HL-60/S4 treated with phorbol 12-myristate 13-acetate at 8.2 ng/mL for 4 days and 3 days (cell line): ENCODE data around the gene HBG1.
"Not testable (repeated sequence)": the region's sequence is repeated elsewhere in the genome, so short reads cannot be mapped to it uniquely, and the experiment has no call there.

Source experiments
- in situ Hi-C: fragments of 300-500 bp; cut with MboI; formaldehyde crosslinking; loops from 2 replicates; pipeline ENCODE4 v1.15.0; 2022; ENCODE audit warnings: low sequenced_read_pairs

The HBG1 gene

DNA sequence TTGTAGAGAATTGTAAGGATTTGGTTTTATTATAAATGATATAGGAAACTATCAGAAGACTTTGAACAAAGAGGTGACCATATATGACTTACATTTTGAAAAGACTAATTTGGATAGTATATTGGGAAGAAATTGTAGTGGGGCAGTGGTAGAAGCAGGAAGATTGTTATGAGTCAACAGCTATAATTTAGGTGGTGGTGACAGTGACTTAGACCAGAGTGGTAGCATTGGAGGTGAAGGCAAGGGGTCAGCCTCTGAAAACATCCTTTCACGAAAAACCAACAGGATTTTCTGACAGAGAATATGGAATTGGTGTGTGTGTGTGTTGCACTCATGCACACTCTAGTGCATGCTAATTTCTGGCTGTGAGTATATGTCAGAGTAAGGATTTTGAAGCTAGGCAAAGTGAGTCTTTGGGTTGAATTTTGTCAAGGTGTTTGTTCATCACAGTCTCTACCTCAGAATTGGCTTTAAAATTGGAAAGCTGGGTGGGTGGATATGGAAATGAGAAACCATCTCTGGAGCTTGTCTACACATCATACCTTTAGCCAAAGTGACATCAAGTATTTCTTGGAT lies 28.2 kb upstream of the HBG1 start:
- in situ Hi-C loops: no loop called here

DNA sequence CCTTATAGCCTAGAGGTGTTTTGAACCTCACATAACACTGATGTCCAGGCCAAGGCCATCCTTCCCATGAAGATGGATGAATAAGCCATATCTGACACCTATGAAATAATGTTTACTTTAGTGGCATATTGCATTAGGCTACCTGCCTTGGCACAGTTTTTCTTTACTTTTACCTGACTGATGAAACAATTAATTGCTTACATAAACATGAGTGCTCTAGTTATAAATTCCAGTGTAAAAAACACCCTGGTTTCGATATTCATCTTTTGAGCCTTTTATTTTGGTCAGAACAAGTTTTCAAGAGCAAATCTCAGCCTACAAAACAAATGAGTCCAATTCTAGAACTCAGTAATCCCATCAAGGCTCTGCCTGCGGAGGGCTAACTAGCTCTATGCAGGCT lies 27.0 kb upstream of the HBG1 start:
- in situ Hi-C loops: no loop called here

DNA sequence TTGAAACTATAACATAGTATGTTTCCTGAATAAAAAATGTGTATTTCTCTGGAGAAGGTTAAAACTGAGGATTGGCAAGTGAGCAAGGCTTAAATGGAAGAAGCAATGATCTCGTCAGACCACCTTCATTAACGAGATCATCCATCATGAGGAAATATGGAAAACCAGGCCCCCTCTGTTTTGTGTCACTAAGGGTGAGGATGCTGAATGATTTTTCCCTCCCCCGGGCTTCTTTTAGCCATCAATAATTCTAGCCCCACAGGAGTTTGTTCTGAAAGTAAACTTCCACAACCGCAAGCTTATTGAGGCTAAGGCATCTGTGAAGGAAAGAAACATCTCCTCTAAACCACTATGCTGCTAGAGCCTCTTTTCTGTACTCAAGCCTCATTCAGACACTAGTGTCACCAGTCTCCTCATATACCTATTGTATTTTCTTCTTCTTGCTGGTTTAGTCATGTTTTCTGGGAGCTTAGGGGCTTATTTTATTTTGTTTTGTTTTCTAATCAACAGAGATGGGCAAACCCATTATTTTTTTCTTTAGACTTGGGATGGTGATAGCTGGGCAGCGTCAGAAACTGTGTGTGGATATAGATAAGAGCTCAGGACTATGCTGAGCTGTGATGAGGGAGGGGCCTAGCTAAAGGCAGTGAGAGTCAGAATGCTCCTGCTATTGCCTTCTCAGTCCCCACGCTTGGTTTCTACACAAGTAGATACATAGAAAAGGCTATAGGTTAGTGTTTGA lies 25.9 kb upstream of the HBG1 start:
- in situ Hi-C loops: no loop called here

DNA sequence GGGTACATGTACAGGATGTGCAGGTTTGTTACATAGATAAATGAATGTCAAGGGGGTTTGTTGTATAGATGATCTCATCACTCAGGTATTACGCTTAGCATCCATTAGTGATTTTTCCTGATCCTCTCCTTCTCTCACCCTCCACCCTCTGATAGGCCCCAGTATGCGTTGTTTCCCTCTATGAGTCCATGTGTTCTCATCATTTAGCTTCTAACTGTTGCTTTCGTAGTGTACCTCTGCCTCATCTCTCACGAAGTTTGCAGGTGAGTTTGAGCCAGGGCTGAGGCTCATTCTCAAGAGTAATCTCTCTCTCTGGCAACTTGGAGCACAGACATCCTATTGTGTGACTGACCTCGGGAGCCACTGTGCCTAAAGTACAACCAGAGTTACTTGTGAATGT lies 24.7 kb upstream of the HBG1 start:
- in situ Hi-C loops: no loop called here

DNA sequence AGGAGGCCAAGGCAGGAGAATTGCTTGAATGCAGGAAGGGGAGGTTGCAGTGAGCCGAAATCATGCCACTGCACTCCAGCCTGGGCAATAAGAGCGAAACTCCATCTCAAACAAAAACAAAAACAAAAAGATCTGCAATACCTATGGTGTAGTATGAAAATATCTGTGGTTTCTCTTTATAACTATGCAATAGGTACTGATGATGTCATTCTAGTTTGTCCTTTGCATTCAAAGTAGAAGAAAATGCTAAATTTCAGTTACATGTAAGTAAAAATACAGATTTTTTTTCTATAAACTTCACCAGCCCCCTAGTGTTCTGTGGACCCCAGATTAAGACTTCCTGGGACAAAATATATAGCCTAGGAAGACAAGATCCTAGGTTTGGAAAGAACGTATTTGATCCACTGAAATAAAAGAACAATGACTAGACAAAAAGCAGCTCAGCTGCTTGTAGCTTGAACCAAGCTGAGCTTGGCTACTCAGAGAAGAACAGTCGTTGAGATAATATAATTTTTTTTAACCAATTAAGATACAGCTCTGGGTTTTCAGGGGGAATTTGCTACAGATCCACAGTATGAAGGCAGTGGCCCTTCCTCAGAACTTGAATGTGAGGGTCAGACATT lies 22.8 kb upstream of the HBG1 start:
- in situ Hi-C loops: no loop called here

DNA sequence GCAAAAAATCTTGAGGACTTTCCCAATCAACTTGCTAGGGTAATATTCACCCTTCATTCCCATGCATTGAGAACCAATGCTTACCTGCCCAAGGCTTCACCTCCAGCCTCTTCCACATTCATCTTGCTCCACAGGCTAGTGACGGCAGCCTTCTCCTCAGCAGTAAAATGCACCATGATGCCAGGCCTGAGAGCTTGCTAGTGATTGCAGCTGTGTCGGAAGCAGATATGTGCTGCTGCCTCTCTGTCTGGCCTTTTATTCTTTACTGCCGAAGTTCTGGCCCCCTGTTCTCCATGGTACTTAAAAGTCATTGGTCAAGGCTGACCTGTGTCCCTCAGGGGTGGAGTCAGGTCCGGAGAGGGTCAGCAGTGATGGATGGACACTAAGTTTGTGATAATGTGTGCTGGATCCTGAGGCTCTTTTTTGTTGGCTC lies 20.1 kb upstream of the HBG1 start, which contains the start of gene HBE1:
TSS of gene HBE1 (minus strand) at position 231 of the 433 bp plus-strand sequence. CDS start at position 176, 55 bp downstream.
- in situ Hi-C loops: no loop called here

DNA sequence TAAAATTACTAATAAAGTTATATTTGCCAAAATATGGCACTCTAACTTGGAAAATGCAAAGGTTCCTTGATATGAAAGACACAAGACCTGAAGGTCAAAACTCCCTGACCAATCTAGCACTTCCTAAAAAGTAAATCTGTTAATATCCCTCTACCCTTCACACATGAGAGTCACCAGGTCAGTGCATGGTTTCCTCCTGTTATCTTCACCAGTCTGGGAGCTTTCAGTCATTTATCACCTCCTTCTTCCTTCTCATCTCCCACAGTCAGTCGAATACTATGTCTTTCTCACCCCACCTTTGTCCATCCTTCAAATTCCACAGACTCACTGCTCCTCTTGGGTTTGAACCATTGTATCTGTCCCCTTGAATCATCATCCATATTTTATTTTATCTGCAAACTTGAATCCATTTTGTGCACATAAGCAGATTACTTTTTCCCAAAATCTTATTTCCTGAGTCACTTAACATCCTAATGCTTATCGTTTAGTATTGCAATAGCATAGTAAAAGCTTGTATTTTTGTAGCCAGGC lies 17.4 kb upstream of the HBG1 start:
- in situ Hi-C loops: no loop called here

DNA sequence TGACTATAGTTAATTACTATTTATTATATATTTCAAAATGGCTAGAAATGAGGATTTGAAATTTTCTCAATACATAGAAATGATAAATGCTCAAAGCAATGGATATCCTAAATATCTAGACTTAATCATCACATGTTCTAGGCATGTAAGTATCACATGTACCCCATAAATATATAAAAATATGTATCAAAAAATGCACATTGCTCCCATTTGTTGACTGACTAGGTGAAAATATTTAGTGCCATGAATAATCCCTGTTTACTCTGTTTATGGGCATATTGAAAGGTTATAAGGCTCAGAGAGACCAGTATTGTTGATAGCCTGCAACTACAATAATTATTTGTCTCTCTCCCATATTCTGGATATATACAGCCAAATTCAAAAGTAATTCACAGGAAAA lies 17.0 kb upstream of the HBG1 start:
- in situ Hi-C loops: no loop called here

DNA sequence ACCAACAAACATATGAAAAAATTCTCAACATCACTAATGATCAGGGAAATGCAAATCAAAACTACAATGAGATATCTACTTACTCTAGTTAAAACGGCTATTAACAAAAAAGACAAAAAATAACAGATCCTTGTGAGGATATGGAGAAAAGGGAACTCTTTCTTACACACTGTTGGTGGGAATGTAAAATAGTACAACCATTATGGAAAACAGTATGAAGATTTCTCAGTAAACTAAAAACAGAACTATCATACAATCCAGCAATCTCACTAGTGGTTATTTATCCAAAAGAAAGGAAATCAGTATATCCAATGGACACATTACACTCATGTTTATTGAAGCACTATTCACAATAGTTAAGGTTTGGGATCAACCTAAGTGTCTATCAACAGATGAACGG lies 16.2 kb upstream of the HBG1 start:
- in situ Hi-C loops: no loop called here

DNA sequence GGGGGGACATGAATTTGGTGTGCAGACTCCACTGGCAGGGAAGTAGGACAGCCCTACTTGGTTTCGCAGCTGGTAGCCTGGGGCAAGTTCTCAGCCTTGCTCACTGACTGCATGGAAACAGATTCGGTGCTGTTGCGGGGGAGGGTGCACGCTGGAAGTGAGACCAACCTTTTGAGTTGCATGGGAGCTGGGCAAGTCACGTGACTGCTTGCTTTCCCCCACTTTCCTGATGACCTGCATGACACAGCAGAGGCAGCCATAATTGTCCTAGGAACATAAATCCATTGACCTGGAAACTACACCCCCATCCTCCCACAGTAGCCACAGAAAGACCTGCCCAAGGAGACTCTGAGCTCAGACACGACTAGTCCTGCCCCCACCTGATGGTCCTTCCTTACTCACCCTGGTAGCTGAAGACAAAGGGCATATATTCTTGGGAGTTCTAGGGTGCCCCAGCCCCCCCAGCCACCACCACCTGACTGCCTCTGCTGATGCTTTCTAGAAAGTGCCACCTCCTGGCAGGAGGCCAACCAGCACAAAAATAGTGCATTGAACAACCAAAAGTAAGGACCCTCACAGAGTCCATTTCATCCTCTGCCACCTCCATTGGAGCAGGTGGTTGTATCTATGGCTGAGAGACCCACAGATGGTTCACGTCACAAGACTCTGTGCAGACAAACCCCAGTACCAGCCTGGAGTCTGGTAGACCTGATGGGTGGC lies 9.0 kb upstream of the HBG1 start:
- in situ Hi-C loops: no loop called here

DNA sequence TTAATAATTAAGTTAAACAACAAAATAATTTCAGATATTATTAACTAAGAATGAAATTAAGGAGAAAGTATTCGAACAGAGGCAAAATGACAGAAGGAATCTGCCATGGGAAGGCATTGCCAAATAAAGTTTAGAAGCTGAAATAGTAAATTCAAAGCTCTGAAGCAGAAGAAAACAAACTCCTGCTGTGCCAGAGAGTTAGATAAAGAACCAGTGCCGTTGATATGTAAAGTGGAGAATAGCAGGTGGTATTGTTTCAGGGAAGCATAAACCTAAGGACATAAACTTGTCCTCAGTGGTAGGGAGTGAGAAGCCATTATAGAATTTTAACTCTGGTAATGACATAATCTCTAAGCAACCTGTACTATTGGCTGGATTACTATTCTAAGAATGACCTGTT lies 7.6 kb upstream of the HBG1 start:
- in situ Hi-C loops: no loop called here

DNA sequence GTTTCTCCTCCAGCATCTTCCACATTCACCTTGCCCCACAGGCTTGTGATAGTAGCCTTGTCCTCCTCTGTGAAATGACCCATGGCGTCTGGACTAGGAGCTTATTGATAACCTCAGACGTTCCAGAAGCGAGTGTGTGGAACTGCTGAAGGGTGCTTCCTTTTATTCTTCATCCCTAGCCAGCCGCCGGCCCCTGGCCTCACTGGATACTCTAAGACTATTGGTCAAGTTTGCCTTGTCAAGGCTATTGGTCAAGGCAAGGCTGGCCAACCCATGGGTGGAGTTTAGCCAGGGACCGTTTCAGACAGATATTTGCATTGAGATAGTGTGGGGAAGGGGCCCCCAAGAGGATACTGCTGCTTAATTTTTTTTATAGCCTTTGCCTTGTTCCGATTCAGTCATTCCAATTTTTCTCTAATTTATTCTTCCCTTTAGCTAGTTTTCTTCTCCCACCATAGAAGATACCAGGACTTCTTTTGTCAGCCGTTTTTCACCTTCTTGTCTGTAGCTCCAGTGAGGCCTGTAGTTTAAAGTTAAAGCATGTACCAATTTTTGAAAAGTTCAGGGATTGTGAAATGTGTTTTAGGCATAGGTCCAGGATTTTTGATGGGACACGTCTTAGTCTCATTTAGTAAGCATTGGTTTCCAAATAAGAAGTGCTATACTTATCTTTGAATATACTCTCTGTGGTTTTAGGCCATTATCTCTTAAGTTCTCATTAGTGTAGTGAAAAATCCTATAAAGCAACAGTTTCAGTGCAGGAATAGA lies 5.2 kb upstream of the HBG1 start, which contains the start of gene HBG2:
TSS of gene HBG2 (minus strand) at position 136 of the 768 bp plus-strand sequence. CDS start at position 83, 53 bp downstream.
- in situ Hi-C loops: not testable (repeated sequence)

DNA sequence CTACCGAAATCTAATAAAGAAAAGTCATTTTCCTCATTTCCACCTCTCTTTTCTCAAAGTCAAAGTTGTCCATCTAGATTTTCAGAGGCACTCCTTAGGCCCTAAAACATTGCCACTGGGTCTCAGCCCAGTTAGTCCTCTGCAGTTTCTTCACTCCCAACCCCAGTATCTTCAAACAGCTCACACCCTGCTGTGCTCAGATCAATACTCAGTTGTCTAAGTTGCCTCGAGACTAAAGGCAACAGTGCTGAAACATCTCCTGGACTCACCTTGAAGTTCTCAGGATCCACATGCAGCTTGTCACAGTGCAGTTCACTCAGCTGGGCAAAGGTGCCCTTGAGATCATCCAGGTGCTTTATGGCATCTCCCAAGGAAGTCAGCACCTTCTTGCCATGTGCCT lies 4.4 kb upstream of the HBG1 start:
- in situ Hi-C loops: not testable (repeated sequence)

DNA sequence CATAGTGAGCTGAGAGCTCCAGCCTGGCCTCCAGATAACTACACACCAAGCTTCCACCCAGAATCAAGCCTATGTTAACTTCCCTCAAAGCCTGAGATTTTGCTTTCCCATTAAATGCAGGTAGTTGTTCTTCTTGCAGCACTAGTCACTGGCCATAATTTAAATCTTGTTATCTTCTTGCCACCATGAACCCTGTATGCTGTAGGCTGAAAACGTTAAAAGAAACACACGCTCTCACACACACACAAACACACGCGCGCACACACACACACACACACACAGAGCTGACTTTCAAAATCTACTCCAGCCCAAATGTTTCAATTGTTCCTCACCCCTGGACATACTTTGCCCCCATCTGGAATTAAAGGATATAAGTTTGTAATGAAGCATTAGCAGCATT lies 3.8 kb upstream of the HBG1 start:
- in situ Hi-C loops: not testable (repeated sequence)

DNA sequence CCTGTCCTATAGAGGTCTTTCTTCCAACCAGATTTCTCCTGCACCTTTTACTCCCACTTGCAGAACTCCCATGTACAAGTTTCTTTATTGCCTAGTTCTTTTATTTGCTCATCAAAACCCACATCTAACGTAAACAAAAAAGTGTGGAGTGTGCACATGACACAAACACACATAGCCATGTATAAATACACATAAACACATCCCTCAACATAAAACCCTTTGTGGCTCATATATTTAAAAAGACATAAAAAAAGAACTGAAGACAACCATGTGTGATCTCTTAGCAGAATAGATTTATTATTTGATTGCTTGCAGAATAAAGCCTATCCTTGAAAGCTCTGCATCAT lies 3.2 kb upstream of the HBG1 start:
- in situ Hi-C loops: no loop called here

DNA sequence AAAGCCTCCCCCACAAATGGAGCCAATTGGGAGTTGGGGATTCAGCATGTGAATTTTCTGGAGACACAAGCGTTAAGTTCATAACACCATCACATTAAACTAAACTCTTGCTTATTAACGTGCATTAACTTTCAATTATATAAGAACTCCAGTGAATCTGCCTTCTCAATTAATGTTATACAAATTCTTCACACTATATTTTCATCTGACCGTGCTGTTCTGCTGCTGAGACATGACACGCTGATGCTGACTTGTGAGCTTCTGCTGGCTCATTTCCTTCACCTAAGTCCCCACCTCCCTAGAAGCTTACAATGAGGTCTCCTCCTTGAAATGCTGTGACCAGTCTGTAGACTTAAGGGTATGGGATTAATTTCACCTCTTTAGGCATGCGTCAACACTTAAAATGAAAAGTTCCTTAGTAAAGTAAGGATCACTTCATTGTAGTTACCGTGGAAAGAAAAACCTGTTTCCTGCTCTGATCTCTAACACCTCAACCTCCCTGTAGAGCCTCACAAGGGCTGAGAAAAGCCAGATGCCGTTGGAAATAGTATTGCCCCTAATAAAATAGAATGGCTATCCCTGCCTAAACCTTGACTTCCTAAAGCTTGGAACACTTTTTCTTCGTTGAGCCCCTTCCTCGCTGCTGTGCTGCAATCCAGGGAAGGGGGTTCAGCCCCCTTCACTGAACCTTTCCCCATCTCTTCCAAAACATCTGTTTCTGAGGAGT lies 2.7 kb upstream of the HBG1 start:
- in situ Hi-C loops: no loop called here

DNA sequence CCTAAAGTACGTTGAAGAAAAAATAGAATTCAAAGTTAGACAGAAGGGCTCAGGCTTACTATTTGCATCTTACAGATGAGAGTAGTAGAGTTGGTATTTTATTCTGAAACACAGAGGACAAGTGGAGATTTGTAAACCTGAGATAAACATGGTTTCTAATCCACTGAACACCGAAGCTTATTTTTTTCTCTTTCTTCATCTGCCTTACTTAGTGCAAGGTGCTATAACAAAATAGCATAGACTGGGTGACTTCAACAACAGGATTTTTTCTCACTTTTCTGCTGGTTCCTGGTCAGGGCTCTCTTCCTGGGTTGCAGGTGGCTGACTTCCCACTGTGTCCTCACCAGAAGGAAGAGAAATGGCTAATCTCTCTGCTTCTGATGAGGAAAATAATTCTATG lies 2.1 kb upstream of the HBG1 start:
- in situ Hi-C loops: no loop called here

DNA sequence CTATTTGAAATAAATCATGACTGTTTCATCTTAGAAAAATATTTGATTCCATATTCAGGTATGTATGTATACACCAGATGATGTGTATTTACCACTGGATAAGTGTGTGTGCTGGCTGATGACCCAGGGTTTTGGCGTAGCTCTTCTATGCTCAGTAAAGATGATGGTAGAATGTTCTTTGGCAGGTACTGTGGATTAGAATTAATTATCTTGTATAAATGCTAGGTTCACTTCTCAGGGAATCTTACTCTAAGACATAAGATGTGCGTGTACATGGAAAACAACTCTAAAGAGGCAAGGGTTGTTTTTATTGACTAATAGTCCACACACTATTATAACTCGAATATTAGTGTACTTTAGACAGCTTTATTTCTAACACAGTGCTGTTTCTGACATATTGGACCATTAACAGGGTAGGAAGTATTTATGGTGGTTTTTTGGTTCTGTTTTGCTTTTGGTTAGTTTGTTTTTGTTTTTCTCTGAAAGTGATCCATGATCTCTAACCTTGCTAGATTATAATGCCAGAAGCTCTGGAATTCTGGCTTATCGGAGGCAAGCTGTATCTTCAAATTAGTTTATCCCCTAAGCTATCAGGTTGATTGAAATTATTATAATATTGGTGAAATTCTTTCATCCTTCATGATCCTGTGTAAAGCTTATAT lies 1.0 kb upstream of the HBG1 start:
- in situ Hi-C loops: no loop called here

DNA sequence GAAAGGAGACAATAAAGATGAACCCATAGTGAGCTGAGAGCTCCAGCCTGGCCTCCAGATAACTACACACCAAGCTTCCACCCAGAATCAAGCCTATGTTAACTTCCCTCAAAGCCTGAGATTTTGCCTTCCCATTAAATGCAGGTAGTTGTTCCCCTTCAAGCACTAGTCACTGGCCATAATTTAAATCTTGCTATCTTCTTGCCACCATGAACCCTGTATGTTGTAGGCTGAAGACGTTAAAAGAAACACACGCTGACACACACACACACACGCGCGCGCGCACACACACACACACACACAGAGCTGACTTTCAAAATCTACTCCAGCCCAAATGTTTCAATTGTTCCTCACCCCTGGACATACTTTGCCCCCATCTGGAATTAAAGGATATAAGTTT lies 1.2 kb downstream of the HBG1 start:
- in situ Hi-C loops: not testable (repeated sequence)
